Measurements from ENCODE around the gene UST.
"Not testable (repeated sequence)": the region's sequence is repeated elsewhere in the genome, so short reads cannot be mapped to it uniquely, and the experiment has no call there.

Gene UST

DNA sequence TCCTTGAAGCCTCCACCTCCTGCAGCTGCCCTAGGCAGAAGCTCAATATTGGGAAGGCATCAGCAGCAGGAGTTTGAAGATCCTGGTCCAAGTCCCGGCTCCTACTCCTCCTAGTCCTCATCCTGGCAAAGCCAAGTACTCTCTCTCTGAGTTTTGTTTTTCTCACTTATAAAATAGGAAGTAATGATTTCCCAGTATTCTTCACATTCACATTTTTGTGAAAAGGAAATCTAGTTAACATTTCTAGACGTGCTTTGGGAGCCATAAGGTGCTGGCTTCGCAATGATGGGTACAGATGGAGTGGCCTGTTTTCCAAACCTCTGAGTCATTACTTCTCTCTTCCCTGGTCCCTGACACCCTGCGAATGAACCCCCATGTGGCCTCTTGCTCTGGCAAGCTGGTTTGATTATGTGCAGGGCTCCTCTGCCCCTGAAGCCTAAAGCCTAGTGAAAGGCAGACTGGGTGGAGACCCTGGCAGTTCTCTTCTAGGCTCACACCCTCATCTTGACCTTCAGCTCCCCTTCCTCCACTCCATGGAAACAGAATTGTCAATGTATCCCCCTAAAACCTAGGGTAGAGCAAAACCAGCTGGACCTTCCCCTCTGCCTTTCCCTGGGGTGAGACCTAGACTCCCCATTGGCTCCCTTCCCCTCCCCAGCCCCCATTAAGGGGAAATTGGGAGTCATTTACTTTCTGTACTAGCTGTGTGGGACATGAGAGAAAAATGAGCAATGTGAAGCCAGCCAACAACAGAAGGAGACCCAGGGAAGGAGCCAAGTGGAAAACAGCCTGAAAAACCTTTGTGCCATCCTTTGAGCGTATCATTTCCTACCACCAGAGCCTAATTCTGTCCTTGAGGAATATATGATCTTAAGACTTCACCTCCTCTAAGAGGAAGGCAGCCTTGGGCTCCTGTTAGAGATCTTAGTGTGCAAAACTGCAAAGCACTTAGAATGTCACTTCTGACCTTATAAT is 158.4 kb downstream of the UST start:
- DNase-seq (ENCODE audit: low read depth): no peak

DNA sequence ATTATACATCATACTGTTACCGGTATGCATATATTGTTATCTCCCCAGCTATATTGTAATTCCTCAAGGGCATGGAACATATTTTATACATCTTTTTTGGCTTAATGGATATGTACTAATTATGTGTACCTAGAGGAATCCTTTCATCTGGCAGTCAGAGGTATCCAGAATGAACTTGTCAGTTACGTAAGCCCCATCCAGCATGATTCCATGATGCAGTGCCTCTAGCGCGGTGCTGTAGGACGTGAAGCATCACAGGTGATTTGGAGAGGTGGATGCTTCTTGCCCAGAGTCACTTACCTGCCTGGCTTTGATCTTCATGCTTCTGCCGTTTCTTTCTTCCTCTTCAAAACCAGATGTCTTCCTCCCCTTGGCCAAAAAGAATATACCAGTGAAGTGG is 159.1 kb downstream of the UST start:
- no peak for DNase-seq (ENCODE audit: low read depth)

DNA sequence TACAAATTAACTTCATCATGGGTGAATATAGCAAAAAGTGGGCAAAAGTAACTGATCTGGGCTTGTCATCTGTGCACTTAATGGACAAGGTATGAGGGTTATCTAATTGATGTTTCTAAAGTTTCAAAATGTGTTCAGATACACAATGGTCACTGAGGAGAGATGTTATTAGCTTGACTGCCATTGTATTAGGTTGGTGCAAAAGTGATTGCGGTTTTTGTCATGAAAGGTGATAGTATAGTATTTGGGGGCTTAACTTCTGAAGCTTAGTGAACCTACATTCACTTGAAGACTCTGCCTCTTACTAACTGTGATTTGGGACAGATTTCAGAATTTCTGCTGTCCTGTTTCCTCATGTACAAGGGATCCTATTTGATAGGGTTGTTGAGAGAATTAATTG is 159.6 kb downstream of the UST start:
- no peak for DNase-seq (ENCODE audit: low read depth)

DNA sequence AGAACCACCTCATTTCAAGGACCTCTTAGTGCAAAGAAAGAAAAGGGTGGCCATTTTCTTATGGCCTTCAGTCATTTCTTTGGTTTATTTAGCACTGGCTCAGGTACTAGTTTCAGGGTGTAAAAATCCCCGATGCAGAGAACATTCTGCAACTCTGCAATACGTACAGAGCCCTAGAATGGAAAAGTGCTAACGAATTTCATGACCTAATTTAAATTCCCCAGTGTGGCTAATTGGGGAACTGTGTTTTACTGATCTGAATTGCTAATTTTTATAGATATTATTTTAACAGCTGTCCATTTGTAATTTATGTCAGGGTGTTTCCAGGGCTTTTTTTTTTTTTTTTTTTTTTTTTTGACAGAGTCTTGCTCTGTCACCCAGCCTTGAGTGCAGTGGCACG is 160.7 kb downstream of the UST start:
- no peak for DNase-seq (ENCODE audit: low read depth)

DNA sequence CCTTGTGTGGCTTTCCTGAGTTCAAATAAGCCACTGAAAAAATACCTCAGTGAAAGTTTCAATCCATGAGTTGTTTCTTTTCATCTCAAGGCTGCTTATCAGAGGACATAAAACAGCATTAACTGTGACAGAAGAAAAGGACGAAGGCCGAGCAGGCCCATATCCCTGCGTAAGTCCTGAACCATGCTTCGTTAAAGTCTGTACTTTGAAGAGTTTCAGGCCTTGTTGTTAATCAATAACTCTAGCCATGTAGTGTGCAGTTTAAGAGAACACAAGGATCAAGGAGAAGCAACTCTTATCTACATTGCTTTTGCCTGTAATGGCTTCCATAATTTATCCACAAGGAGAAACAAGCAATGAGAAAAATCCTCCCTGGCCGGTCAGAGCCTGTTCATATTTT is 165.4 kb downstream of the UST start:
- DNase-seq (ENCODE audit: low read depth): no peak

DNA sequence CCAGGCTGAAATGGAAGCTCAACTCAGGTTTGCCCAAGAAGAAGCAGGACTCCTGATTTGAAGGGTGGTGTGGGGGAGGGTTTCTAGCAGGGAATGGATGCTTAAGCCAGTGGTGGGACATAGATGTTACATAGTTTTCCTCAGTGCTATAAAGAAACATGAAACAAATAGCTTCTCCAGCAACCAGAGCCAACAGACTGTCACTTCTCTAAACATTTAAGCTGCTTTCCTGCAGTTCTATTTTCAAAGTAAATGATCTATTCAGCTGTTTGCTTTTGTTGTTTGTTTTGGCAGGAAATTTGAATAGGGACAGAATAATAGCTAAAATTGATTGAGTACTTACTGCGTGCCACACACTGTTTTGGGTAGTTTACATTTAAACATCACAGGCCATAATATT is 169.0 kb downstream of the UST start:
- DNase-seq (ENCODE audit: low read depth): no peak

DNA sequence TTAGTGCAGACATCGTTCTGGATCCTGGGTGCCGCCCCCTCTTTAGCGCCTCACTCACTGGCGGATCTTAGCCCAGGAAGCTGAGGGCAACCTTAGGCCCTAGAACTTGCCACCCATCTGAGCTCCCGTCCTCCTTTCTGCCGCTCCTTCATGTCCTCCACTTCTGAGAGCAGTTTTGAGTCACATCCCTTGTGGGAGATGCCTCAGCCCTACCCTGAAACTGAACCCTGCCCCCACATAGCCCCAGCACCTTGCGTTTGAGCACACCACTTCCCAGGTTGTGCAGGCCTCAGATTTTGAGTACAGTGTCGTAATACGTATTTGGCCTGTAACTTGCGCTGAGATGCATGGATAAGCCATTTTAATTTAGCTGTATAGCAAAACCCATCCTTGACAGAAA is 169.7 kb downstream of the UST start:
- not testable (repeated sequence) for DNase-seq (ENCODE audit: low read depth)

DNA sequence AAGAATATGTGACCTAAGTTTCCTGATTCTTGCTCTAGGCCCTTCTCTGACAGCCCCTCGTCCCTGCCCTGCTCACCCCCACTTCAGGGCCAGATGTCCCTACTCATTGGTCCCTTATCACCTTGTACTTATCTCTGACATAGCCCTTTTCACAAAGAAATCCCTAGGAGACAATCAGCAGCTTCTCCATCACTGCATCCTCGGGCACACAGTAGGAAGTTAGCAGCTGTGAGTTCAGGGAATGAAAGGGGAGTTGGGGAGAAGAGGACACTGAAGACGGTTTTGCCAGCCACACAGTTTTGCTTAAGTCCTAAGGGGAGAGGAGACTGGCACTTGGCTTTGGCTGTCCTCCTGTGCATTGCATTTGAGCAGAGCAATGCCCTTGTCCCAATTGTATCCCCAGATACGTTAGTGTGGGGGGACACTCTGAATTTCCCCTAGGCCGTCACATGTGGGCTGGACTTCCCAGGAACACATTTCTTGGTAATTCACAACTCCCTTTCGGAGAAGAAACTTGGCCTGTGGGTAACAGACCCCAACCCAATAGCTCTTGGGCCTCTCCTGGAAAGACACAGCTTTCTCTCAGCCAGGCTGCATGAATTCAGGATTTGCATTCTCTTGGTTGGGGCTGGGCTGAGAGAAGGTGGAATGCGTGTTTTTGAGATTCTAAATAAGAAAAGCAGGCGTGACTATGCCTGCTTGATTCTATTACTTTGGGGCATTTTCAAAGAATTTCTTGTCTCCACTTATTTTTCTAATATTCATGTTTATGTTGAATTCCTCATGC is 177.6 kb downstream of the UST start:
- DNase-seq (ENCODE audit: low read depth): no peak

DNA sequence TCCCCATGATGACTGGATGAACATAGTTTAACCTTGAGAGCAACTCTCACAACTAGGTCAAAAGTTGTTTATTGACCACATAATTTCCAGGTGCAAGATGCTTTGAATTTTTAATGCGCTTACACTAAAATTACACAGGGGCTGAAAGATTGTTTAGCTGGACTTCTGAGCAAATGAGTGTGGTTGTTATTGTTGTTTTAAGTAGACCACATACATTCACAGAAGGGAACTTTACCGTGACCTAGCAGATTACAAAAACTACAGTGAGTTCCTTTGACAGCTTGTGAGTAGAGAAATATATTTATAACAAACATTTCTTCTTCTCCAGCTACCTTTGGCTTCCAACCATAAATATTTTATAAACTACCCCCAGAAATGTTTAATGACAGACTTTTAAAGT is 178.9 kb downstream of the UST start:
- no peak for DNase-seq (ENCODE audit: low read depth)

DNA sequence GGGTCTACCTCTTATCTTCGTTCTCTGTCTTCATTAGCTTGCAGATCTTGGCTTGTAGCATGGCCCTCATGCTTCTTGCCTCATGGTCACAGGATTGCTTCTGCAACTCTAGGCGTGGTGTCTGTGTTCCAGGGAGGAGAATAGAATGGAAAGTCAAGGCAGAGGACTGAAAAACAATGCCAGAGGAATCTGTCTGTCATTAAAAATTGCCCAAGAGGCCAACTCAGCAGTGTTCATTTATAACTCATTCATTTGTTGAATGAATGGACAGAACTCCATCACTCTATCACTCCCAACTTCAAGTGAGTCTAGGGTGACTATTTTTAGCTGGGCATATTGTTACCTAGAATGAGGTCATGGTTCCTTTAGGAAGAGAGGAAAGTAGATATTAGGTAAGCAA is 179.6 kb downstream of the UST start:
- DNase-seq (ENCODE audit: low read depth): no peak

DNA sequence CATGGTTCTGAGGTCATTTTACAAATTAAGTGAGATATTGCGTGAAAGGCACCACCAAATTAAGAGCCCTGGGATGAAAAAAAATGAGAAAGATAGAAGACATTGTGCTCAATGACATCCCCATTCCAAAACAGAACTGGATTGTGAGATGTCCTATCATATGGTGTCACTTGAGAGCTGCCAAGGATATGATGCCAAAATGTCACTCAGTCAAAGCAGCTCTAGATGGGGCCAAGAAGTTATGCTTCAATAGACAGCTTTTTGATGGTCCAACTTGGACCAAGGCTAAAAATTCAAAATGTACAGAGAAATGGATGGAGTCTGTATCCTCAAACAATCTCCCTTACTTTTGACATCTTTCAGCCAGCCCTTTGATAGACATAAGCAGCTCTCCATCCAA is 180.8 kb downstream of the UST start:
- no peak for DNase-seq (ENCODE audit: low read depth)

DNA sequence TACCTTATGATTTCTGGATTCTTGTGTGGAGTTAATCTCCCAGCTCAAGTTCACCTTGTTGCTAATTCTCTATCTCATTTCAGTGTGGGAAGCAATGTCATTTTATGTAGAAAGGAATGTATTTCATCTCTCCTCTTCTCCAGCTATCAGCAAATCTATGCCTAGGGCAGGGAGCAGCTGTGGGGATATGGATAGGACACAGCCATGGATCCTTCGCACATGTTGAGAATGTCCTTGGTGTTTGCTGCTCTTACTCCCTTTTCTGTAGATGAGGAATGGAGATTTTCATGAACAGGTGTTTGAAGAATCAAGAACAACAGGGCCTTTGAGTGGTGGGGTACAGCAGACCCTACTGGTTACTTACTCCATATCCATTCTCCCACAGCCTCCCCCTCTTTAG is 182.0 kb downstream of the UST start:
- DNase-seq (ENCODE audit: low read depth): no peak

DNA sequence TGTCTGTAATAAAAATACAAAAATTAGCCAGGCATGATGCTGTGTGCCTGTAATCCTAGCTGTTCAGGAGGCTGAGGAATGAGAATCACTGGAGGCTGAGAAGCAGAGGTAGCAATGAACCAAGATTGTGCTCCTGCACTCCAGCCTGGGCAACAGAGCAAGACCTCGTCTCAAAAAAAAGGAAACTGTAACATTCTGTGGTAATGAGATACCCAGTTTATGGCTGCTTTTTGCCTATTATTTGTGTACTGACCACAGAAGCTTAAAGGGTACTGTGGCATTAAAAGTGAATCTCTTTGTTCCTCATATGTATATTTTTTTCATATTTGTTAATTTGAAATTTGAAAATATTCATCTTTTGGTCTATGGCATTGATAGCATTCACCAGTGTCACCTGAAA is 185.4 kb downstream of the UST start:
- no peak for DNase-seq (ENCODE audit: low read depth)

DNA sequence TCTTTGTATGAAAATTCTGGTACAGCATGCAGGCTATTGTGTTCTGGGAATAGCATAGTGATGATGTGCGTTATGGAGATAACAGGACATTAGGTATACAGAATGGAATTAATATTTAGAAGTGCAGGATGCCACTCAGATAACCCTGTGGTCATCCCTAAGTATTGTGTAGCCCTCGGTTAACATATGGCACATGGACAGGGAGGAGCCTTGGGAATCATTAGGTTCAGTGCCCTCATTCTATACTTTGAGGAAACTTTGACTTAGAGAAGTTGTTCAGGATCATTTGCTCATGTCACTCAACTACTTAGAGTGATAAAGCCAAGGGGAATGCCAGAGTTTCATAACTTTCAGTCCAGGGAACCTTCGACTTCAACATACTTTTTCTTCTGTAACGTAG is 185.9 kb downstream of the UST start:
- DNase-seq (ENCODE audit: low read depth): no peak

DNA sequence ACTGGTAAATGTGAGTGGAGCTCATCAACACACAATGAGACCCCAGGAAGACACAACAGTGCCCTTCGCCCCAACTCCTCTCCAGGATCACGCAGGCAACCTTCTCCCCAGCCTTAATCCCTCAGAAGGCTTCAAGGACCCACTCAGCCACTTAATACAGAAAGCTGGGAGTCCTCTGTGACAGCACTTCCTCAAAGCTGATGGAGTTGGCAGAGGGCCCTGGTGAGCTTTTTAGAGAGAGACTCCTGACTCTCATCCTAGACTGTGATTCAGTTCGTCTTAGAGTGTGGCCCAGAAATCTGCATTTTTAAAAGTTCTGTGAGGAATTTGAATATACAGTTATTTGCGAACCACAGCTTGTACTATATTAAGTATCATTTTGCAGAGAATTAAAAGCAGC is 187.7 kb downstream of the UST start:
- DNase-seq (ENCODE audit: low read depth): no peak

DNA sequence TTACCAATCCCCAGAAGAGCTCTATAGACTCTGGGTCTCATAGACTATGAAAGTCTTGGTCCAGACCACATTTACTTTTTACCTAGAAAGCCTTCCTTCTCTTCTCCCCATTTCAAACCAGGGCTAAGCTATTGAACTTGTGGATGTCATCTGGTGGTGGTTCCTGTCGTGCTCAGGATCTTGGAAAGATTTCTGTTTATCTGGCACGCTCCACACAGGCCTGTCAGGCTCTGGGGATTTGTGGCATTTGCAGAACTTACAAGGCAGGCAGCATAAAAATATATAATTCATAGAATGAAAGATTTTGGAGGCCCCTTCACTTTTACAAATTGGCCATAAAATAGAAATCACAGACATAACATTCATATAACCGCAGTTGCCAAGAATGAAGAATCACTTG is 188.1 kb downstream of the UST start:
- DNase-seq (ENCODE audit: low read depth): no peak

DNA sequence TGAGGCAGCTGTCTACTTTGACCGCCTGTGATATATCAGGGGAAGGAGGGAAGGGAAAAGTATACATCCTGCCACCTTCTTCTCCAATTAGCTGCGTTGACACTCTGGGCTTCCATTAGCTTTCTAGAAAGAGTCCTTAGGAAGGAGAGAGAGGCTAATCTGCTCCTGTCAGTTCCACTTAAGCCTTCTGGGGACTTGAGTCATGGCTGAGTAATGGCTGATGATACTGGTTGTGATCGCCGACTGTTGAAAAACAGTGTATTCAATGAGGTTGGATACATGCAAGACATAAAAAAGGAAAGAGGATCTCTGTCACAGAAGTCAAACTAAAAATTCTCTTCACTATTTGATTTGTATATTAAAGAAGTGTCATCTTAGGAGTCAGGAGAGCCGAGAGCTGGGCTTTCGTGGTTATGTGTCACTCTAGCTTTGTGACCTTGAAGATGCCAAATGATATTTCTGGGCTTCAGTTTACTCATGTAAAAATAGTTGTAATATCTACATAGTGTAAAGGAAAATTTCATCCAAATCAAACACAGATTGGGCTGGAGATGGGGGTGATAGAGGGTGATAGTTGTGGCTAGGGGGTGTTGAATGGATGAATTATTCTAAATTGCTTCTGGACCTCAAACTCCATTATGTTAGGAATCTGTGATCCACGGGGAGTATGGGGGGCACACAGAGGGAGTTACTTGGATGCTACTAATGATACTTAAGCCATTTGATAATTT is 189.0 kb downstream of the UST start:
- DNase-seq (ENCODE audit: low read depth): no peak

DNA sequence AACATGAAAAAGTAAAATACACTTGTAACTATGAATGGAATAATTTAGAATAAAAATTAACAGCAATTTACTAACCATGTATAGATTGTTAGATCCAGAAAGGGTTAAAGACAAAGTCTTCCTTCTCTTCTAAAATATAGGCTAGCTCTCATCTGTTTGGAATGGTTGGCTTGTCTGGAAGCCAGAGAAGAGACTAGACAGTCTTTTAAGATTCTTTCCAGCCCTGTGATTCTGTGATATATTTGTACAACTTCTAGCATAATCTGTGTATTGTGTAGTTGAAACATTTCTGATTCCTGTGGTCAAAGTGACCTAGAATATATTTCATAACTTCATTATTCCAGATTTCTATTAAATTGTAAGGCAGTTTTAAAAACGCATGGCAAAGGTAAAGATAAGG is 196.6 kb downstream of the UST start:
- no peak for DNase-seq (ENCODE audit: low read depth)

DNA sequence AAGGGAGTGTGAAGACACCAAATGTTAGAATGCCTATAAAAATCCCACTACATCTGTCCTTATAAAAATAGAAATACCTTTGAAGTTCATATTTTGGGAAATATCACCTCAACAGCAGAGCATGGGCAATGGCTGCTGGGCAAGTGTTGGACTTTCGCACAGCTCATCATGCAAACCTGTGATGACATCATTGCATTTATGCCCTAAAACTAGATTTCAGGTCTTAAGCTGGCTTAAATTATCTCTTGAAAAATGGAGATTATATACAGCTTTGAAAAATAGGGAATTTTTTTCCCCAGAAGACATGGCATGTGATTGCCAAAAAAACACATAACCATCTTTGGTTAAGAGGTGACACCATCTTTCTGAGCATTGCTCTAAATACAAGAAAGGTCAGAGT is 197.8 kb downstream of the UST start:
- no peak for DNase-seq (ENCODE audit: low read depth)

DNA sequence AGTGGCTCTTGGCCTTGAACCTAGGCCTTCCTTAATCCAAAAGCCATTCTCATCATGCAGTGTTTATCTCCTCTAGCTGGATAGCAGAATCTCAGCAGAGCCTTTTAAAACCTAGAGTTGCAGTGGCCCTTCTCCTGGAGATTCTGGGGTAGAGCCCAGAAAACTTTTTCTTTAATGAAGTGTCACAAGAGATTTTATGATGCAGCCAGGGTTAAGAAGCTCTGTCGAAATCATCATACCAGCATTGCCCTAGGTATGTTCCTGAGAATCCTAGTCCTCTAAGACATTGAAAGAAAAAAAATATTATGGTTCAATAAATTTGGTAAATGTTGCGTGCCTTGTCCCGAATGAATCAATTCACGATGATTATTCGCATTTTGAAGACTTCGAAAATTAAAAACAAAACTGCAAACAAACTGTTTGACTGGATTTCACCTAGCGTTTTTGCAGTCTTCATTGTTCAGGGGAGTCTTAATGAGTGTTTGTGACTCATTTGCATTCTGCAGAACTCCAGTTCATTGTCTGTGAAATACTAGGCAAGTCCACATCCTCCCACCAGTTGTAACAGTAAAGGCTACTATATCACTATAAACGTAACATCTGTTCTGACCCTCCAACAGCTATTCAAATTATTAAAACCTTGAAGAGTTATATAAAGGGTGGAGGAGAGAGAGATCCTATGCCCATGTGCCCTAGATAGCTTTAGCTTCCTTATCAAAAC is 198.6 kb downstream of the UST start:
- no peak for DNase-seq (ENCODE audit: low read depth)

DNA sequence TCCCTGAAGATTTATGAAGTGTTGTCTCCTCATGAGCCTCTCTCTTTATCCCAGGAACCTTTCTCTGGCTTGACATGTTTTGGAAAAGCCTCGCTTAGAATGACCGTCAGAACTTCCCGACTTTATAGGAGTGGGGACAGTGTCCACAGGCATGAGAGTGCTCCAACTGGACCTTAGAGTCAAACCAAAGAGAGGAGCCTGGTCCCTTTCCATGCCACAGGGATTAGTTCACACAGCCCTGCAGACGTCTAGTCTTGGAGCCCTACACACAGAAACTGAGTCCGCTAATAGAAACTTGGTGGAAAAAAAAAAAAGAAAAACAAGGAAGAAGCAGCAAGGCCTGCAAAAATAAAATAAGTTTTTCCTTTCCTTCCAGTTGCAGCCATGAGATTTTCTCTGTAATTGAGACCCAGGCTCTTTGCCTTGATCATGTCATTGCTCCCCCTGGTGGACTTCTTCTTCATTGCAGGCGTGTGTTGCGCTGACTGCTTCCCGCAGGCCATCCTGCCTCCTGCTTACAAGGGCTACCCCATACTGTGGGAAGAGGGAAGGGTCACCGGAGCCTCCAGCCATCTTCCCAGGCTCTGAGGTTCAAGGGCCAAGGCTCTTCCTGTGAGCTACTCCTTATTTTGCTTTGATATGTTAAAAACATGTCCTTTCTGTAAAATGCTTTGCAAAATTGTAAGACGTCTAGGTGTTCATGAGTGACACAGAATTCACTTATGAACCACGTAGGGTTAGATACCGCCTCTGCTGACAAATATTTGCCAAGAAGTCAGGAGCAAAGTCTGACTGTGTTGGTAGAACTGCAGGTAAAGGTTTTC is 201.0 kb downstream of the UST start:
- peak; percentile 78 for DNase-seq (ENCODE audit: low read depth)
